ENCODE results near the gene MVP.

MVP gene

GRCh38 chr16:29850998-29851397, 30.7 kb downstream of the MVP start:
- no peak for TF ChIP-seq CTCF (IDR thresholded peaks at IDR 0.05)

- TF ChIP-seq CTCF (IDR thresholded peaks at IDR 0.05) = no peak
Observed at GRCh38 chr16:29852654-29853053, 32.4 kb downstream of the MVP start.

GRCh38 chr16:29854520-29855100, 34.3 kb downstream of the MVP start:
- TF ChIP-seq CTCF (IDR thresholded peaks at IDR 0.05) = no peak

- no peak for TF ChIP-seq CTCF (IDR thresholded peaks at IDR 0.05)
Observed at GRCh38 chr16:29857133-29857760, 37.0 kb downstream of the MVP start.

- no peak for TF ChIP-seq CTCF (IDR thresholded peaks at IDR 0.05)
Observed at GRCh38 chr16:29858149-29858849, 38.0 kb downstream of the MVP start.

GRCh38 chr16:29858974-29859373, 38.7 kb downstream of the MVP start:
- no peak for TF ChIP-seq CTCF (IDR thresholded peaks at IDR 0.05)

- TF ChIP-seq CTCF (IDR thresholded peaks at IDR 0.05) = no peak
Observed at GRCh38 chr16:29860218-29860617, 40.0 kb downstream of the MVP start.

Data from LNCAP (cell line).